ENCODE data around the gene HOXA11.

Gene HOXA11

DNA sequence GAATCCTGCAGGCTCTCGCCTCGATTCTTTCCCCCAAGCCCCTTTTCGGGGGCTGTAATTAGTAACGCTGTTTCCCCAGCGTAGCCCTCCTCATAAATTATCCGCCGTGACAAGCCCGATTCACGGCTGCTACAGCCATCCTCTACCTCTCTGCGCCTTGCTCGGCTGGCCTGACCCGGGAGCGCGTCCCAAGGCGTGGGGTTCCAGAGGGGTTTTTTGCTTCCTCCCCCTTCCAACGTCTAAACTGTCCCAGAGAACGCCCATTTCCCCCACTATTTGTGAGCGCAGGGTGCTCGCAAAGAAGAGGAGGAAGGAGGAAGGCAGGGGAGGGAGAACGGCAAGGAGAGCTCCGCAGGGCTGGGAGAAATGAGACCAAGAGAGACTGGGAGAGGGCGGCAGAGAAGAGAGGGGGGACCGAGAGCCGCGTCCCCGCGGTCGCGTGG lies 42.4 kb downstream of the HOXA11 start:
- no peak for TF ChIP-seq ZFX (IDR thresholded peaks at IDR 0.05)
- no peak overlapping the region for H3K27ac ChIP-seq

DNA sequence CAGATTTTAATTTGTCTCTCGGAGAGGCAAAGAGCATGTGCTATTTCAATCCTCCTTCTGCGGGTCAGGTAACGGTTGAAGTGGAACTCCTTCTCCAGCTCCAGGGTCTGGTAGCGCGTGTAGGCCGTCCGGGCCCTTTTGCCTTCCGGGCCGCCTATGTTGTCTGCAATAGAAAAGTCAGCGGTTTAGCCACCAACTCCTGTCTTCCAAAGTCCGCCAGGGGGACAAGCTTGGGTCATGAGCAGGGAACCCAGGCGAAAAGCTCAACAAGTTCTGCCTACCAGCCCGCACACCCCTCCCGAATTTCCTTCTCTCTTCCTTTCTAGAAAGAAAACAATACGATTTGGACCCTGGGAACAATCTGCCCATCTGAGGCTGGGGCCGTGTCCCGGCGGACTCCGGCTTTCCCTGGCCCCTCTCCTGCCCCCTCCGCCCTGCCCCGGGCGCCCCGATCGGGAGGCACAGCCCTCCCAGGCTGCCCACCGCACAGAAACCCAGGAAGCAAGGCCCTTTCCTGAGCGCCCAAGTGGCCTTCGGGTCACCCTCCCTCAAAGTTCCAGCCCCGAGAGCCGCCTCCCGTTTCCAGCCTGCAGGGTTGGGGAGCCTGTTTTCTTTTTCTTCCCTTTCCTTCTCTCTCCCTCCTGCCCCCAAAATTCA lies 43.0 kb downstream of the HOXA11 start:
- TF ChIP-seq, protein P1, sequence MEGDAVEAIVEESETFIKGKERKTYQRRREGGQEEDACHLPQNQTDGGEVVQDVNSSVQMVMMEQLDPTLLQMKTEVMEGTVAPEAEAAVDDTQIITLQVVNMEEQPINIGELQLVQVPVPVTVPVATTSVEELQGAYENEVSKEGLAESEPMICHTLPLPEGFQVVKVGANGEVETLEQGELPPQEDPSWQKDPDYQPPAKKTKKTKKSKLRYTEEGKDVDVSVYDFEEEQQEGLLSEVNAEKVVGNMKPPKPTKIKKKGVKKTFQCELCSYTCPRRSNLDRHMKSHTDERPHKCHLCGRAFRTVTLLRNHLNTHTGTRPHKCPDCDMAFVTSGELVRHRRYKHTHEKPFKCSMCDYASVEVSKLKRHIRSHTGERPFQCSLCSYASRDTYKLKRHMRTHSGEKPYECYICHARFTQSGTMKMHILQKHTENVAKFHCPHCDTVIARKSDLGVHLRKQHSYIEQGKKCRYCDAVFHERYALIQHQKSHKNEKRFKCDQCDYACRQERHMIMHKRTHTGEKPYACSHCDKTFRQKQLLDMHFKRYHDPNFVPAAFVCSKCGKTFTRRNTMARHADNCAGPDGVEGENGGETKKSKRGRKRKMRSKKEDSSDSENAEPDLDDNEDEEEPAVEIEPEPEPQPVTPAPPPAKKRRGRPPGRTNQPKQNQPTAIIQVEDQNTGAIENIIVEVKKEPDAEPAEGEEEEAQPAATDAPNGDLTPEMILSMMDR (conservative IDR thresholded peaks at IDR 0.05): no peak
- TF ChIP-seq ZFX (IDR thresholded peaks at IDR 0.05): no peak
- H3K27ac ChIP-seq: no peak overlapping the region

DNA sequence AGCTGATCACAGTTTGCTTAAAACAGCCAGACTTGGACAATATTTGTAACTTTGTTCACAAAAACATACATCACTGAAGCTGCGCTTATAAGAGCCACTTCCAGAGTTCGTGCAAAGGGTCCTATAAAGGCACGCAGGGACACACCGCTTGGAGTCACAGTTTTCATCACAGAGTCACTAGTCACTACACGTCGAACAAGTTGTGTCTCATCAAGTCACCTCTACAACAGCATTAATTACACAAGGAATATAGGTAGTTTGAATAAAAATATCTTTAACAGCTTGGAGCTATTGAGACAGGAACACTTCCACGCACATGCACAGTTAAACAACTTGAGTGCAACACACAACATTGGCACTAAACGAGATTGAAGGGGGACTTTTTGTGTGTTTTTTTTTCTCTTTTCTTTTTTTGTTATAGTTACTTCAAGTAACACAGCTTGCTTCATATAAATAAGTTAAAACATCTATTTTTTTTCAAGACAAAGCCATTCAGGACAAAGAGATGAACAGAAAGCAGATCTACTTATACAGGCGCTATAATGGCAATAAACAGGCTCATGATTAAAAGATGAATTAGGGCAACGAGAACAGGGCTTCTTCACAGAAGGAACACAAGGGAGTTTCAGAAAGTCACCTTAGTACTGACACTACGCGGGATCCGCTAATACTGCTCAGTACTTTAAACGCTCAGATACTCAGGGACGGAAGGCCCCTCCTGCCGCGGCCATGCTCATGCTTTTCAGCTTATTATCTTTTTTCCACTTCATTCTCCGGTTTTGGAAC lies 43.7 kb downstream of the HOXA11 start:
- H3K27ac ChIP-seq: no peak overlapping the region

DNA sequence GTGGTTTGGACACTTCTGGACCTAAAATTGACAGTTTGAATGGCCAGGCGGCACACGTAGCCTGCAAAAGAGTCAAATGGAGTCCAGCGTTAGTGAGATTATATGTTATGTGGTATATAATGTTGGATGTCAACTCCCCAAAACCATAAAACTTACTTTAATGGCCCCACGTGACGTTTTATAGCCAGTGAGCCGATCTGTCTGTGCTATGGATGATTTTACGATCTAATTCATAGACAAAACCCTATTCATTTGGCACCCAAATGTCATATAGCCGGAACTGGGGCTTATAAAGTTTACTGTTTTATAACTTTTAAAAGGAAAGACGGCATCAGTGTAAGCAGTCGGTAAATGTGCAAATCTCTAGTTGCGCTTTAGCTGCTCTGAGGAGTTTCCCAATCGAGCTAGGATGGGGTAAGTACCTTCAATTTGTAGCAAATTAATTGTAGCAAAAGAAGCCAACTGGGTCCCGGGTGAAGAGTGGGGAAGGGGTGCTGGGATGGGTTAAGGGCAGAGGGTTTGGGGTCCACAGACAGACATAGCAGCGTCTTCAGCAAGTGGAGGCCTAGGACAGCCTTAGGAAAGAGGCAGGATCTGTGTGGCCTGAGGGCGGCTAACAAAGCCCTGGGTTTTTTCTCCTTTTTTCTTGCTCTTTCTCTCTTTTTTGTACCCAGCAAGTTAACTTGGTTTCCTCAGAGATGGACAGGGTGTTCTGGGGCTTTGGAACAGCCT lies 44.7 kb downstream of the HOXA11 start:
- H3K27ac ChIP-seq: no peak overlapping the region
- TF ChIP-seq, protein P1 (conservative IDR thresholded peaks at IDR 0.05): no peak
- TF ChIP-seq ZFX (IDR thresholded peaks at IDR 0.05): no peak

More for the DNA sequence above, 43.7 kb downstream of the HOXA11 start:
- TF ChIP-seq ZFX (IDR thresholded peaks at IDR 0.05): no peak
- TF ChIP-seq, protein P1 (conservative IDR thresholded peaks at IDR 0.05): no peak

DNA sequence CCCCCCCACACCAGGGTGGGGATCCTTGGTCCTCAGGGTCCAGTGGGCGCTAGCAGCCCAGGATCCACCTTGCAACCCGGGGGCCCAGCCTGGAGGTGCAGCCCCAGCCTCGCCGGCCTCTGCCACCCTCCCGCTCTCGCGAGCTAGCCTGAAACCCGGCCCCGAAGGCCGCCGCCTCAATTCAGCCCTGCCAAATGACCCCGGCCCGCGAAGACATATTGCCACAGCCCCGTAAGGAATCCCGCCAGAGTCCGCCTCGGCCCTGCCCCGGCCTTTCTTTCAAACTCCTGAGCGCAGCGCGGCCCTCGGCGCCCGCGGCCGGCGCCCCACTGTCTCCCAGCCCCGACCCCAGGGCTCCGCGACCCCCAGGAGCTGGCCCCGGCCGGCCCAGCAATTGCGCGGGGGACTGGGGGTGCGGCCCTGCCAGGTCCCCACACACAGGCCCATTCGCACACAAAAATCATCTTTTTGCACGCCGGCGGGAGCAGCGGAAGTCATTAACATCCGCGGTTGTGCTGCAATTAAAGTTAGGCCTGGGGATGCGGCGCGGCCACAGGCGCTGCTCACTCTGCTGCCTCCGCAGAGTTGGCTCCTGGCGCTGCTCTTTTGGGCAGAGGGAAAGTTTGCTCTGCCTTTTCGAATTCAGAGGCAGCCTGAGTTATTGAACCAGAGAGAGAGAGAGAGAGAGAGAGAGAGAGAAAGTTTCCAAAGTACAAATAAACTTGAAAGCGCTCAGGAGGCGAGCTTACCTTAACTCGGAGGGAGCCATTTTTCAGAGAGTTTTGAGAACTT lies 45.5 kb downstream of the HOXA11 start:
- no peak overlapping the region for H3K27ac ChIP-seq
- TF ChIP-seq, protein P1 (conservative IDR thresholded peaks at IDR 0.05): no peak
- TF ChIP-seq ZFX (IDR thresholded peaks at IDR 0.05): no peak

DNA sequence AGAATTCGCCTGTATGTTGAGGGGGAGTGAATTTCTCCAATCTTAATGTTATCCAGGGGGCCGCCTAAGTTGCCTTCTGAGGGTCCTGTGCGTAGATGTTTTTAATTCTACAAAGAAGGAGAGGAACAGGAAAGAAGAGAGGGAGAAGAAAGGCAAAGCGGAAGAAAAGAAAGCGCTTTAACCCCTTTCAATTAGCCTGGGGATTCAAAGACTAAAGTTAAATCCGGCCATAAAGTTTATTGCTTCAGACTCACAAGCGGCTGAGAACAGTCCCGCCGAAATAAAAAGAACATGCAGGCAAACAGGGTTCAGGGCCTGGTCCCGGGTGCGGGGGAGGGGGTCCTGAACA lies 46.1 kb downstream of the HOXA11 start:
- H3K27ac ChIP-seq: no peak overlapping the region
- TF ChIP-seq ZFX (IDR thresholded peaks at IDR 0.05): no peak
- TF ChIP-seq, protein P1 (conservative IDR thresholded peaks at IDR 0.05): no peak

DNA sequence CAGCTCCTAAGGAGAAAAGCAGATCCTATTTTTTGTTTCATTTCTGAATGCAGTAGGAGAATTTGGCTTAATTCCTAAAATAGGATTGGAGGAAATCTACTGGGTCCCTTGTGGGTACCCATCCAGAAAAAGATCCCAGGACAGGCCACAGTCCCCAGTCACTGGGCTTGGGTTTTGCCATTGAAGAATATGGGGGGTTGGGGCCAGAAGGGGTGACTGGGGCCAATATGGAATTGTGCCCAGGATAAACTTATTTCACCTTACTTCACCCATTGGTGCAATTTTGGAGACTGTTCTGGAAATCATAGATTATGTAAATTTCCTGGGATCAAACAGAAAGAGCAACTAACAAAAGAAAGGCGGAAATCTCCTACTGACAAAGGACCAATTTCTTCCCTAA lies 46.6 kb downstream of the HOXA11 start:
- H3K27ac ChIP-seq: no peak overlapping the region
- TF ChIP-seq, protein P1 (conservative IDR thresholded peaks at IDR 0.05): no peak
- TF ChIP-seq ZFX (IDR thresholded peaks at IDR 0.05): no peak

Measured in C4-2B (cell line).